Common myeloid progenitor, CD34-positive (primary cell): ENCODE data around the gene SUMO3.
A peak's percentile ranks its signal among the peaks of the same experiment; 100 is the strongest.

Experiments used
- CTCF ChIA-PET: fragments of 350-600 bp; sonication (Branson Sonifier 250); formaldehyde crosslinking; loops from one replicate; lab custom pipeline; 2021; ENCODE audit warnings: antibody characterized with exemption; lab: Charles Lee
- POLR2A ChIA-PET: fragments of 350-600 bp; sonication (Branson Sonifier 250); formaldehyde crosslinking; loops from one replicate; lab custom pipeline; 2021; ENCODE audit warnings: antibody characterized with exemption; lab: Charles Lee
- DNase-seq, 3 donors: peaks; one replicate each; pipeline versions ENCODE4 v3.0.0 to v3.0.0-alpha.2; 2013
- H3K27ac ChIP-seq, 2 experiments: 1 replicate in 1 of 2; 2 replicates in 1 of 2; pipeline ENCODE4 v1.7.0; 2013; ENCODE audit warnings: inconsistent platforms in 2 of 2, low read length in 2 of 2, mild to moderate bottlenecking in 2 of 2, low read depth in 1 of 2, moderate library complexity in 1 of 2; ENCODE audit not compliant: severe bottlenecking in 2 of 2, insufficient read depth in 1 of 2, poor library complexity in 1 of 2
- H3K27me3 ChIP-seq, 5 experiments: replicated peaks in 2 of 5; 1 replicate in 3 of 5; 2 replicates in 2 of 5; pipeline versions ENCODE4 v1.6.1 to v1.7.0; 2013; ENCODE audit warnings: low read length in 4 of 5, mild to moderate bottlenecking in 2 of 5, moderate library complexity in 2 of 5, inconsistent platforms in 1 of 5; ENCODE audit not compliant: insufficient read depth in 5 of 5, control insufficient read depth in 4 of 5
- H3K36me3 ChIP-seq, 4 experiments: 1 replicate in 2 of 4; 2 replicates in 2 of 4; pipeline versions ENCODE4 v1.6.1 to v1.7.0; 2013; ENCODE audit warnings: low read length in 3 of 4, control low read depth in 1 of 4, mild to moderate bottlenecking in 1 of 4; ENCODE audit not compliant: control insufficient read depth in 4 of 4, insufficient read depth in 4 of 4
- H3K4me1 ChIP-seq, 4 experiments: 1 replicate in 3 of 4; 2 replicates in 1 of 4; pipeline versions ENCODE4 v1.6.1 to v1.7.1; 2013; ENCODE audit warnings: low read length in 3 of 4, mild to moderate bottlenecking in 3 of 4, control low read depth in 1 of 4, inconsistent platforms in 1 of 4, moderate library complexity in 1 of 4; ENCODE audit not compliant: control insufficient read depth in 4 of 4, insufficient read depth in 4 of 4; ENCODE audit errors: control extremely low read depth in 1 of 4
- H3K4me3 ChIP-seq, 7 experiments: 1 replicate in 4 of 7; 2 replicates in 3 of 7; pipeline versions ENCODE4 v1.5.1 to v1.7.0; 2013; ENCODE audit warnings: mild to moderate bottlenecking in 7 of 7, low read length in 6 of 7, moderate library complexity in 6 of 7, inconsistent platforms in 2 of 7, low read depth in 2 of 7, control low read depth in 1 of 7; ENCODE audit not compliant: insufficient read depth in 4 of 7, control insufficient read depth in 1 of 7; ENCODE audit errors: extremely low read depth in 1 of 7
- H3K9me3 ChIP-seq, 5 experiments: 1 replicate in 4 of 5; 2 replicates in 1 of 5; pipeline versions ENCODE4 v1.6.1 to v1.7.1; 2013; ENCODE audit warnings: low read length in 4 of 5, mild to moderate bottlenecking in 2 of 5, inconsistent platforms in 1 of 5, low read depth in 1 of 5, moderate library complexity in 1 of 5; ENCODE audit not compliant: control insufficient read depth in 4 of 5, insufficient read depth in 2 of 5; ENCODE audit errors: control extremely low read depth in 1 of 5
- WGBS: methylation state at CpG from one replicate; pipeline ENCODE4 v1.1.5; 2013; ENCODE audit not compliant: insufficient coverage; 5-methylcytosine and 5-hydroxymethylcytosine counted together

Gene SUMO3

DNA sequence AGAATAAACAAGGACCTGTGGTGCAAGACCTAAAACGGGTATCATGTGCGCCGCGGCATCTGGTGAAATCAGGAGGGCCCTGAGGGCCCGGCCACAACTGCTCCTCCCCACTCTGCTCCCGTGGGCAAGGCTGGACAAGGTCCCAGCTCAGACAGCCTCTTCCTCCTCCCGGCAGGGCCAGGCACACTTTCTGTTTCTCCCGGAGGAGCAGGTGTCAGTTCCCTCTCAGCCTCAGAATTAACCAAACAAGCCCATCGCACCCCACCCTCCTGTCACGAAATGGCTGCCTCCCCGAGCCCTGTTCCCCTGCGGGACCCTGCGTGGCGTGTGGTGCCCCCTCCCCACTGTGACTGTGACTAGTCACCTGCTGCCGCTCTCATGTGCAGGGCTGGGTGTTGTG, 40.4 kb upstream of the SUMO3 start:
- ChIA-PET CTCF (interaction anchor here (1.2 kb wide), 2 partner anchors 11 to 92 kb away, joined by 3 to 4 read pairs; no protein-coding TSS in a partner anchor), POLR2A (no interaction called here)
- DNase-seq = no peak
- Histone ChIP-seq H3K36me3 (peaks cover 11 to 83% (median 57%) of the 10 kb centered on the region in 4 experiments), H3K4me1 (peaks cover 0 to 41% (median 20%) of the 10 kb centered on the region in 4 experiments), H3K9me3 (no peaks in the 10 kb centered on the region), H3K4me3 (no peak overlapping the region), H3K27me3 (no peaks in the 10 kb centered on the region), H3K27ac (no peak overlapping the region)
- 88% methylated on average over 15 of the region's 15 CpGs for WGBS

DNA sequence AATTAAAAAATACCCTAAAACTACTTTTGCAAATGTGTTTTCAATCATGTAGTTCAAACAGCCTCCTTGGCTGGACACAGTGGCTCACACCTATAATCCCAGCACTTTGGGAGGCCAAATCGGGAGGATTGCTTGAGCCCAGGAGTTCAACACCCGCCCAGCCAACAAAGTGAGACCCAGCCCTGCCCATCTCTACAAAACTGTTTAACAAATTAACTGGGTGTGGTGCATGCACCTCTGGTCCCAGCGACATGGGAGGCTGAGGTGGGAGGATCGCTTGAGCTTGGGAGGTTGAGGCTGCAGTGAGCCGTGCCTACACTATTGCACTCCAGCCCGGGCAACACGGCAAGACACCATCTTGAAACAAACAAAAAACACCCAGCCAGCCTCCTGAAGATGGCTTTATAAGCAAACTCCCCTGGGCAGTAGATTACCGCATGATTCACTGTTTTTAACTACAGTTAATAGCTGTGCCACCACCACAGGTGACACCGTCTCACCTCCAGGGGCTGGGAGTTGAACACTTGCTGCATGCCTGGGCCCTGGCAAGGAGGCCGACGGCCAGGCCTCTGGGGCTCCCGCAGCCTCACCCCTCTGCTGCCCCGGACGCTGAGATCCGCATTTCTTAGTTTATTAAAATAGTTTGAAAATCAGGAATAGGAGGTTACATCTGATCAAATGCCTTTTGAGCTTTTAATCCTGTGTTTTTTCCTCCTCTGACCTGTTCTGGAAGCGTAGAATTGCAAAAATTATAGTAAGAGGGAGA, 39.4 kb upstream of the SUMO3 start:
- WGBS = 100% methylated on average over 11 of the region's 16 CpGs
- H3K9me3 ChIP-seq = no peaks in the 10 kb centered on the region
- no peak for DNase-seq
- no peak overlapping the region for H3K4me3 ChIP-seq
- ChIA-PET CTCF (interaction anchor here (0.9 to 1.2 kb wide), 3 partner anchors 12 to 93 kb away, joined by 3 to 4 read pairs (median 3); no protein-coding TSS in a partner anchor), POLR2A (no interaction called here)
- H3K27ac ChIP-seq = no peak overlapping the region
- H3K4me1 ChIP-seq = peaks cover 0 to 50% (median 23%) of the 10 kb centered on the region in 4 experiments
- no peaks in the 10 kb centered on the region for H3K27me3 ChIP-seq
- peaks cover 13 to 80% (median 59%) of the 10 kb centered on the region in 4 experiments for H3K36me3 ChIP-seq

DNA sequence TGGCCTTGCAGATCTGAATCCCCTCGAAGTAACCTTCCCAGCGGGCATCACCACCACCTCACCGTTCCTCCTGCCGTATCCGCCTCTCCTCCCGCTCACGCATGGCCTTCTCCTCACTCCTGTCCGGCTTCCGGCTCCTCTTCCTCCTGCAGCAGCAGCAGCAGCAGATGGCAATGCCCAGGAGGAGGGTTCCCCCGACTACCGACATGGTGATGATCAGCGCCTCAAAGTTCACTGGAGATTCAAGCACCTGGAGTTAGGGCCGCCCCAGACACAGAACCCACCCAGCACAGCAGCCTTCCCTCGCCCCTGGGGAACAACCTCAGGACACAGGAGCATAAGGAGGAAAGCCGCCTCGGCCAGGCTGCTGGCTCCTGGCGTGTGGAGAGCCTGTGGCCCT, 38.3 kb upstream of the SUMO3 start:
- no peak for DNase-seq
- Histone ChIP-seq H3K4me3 (no peak overlapping the region), H3K27me3 (no peaks in the 10 kb centered on the region), H3K4me1 (peaks cover 6 to 61% (median 28%) of the 10 kb centered on the region in 4 experiments), H3K9me3 (no peaks in the 10 kb centered on the region), H3K27ac (no peak overlapping the region), H3K36me3 (peaks cover 12 to 77% (median 56%) of the 10 kb centered on the region in 4 experiments)
- POLR2A ChIA-PET = no interaction called here
- WGBS = 91% methylated on average over 13 of the region's 17 CpGs
- CTCF ChIA-PET = interaction anchor here (0.9 kb wide), 1 partner anchor 17 kb away, joined by 3 read pairs; no protein-coding TSS in a partner anchor

DNA sequence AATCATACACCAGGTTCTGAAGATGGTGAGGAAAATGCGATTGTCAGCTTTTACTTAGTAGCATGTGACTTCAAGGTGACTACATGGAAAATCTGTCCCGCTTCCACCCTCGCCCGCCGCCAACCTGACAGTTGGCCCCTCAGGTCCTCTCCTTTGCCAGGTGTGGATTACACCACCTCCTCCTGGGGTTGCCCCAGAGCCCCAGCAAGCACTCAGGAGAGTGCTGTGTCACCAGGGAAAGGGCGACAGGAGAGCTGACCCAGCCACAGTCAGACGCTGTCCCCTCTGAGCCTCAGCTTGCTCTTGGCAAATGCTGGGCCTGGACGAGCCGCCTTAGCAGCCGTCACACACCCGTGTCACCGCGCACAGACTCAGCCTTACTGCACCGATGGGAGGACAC, 37.7 kb upstream of the SUMO3 start:
- Histone ChIP-seq H3K9me3 (no peaks in the 10 kb centered on the region), H3K36me3 (peaks cover 13 to 80% (median 60%) of the 10 kb centered on the region in 4 experiments), H3K27me3 (no peaks in the 10 kb centered on the region), H3K4me1 (peaks cover 6 to 64% (median 30%) of the 10 kb centered on the region in 4 experiments), H3K27ac (peak overlapping the region in 1 of 2 experiments; percentile 78), H3K4me3 (no peak overlapping the region)
- POLR2A ChIA-PET = interaction anchor here (0.9 to 1.3 kb wide), 2 partner anchors 10 to 17 kb away, joined by 3 to 5 read pairs; no protein-coding TSS in a partner anchor
- CTCF ChIA-PET = interaction anchor here (0.8 to 1.8 kb wide), 12 partner anchors 9 to 80 kb away, joined by 3 to 8 read pairs (median 3); no protein-coding TSS in a partner anchor
- peak in 1 of 3 donors; percentile 19 for DNase-seq
- WGBS = 91% methylated on average over 12 of the region's 14 CpGs

DNA sequence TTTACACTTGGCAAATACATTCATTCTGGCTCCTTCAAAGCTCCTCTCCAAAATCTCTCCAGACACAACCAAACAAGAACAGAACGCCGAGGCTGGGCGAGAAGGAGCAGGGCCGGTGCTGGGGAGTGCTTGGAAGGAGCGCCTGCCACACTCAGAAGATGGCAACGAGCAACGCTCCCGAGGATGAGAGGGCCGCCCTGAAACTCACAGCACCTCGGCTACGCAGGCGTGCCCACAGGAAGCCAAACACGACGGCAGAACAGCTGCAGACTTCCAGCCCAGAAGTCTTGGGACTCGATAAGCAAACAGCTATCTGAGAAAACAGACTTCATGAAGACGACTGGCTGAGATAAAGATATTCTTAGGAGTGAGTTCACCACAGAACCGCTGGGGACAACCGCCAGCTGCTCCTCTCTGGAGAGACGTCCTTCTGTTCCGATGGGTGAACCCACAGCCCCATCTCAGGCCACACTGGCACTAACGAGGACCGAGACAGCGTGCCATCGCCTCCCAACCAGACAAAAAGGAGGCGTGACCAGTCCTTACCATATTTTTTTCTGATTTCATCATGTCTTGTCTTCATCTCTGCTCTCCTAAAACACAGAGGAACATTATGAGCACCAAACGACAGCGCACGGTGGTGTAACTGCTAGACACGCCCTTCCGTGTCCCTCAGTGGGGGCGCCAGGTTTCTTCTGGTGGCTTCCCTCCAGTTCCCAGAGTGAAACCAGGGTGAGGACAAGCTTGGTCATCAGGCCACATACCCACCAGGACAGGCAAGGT, 37.0 kb upstream of the SUMO3 start:
- peaks cover 11 to 83% (median 65%) of the 10 kb centered on the region in 4 experiments for H3K36me3 ChIP-seq
- ChIA-PET POLR2A (interaction anchor here (0.8 to 1.3 kb wide), 4 partner anchors 9 to 34 kb away, joined by 3 to 5 read pairs (median 3); no protein-coding TSS in a partner anchor), CTCF (interaction anchor here (0.8 to 1.8 kb wide), 16 partner anchors 9 to 80 kb away, joined by 3 to 8 read pairs (median 3); partner anchors contain the start of gene PTTG1IP)
- DNase-seq = peak; percentile 93 to 98 (median 95)
- H3K27ac ChIP-seq = peak overlapping the region in 1 of 2 experiments; percentile 78
- H3K4me3 ChIP-seq = no peak overlapping the region
- H3K27me3 ChIP-seq = no peaks in the 10 kb centered on the region
- peaks cover 6 to 68% (median 30%) of the 10 kb centered on the region in 4 experiments for H3K4me1 ChIP-seq
- H3K9me3 ChIP-seq = no peaks in the 10 kb centered on the region
- 44% methylated on average over 29 of the region's 31 CpGs for WGBS

DNA sequence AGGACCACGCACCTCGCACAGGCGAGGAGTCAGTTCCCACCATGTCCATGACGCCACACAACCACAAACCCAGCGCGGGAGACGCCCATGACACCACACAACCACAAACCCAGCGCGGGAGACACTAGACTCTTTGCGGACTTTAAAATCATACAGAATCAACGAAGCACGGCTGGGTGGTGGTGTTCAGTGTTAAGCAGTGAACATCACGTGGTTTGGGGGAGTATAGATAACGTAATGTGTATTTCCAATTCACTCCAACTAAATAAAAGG, 36.5 kb upstream of the SUMO3 start:
- WGBS = no CpG with 5 or more reads among the region's 14 CpGs
- ChIA-PET POLR2A (interaction anchor here (0.8 to 1.3 kb wide), 3 partner anchors 8 to 34 kb away, joined by 3 to 5 read pairs (median 3); no protein-coding TSS in a partner anchor), CTCF (interaction anchor here (0.8 to 1.8 kb wide), 10 partner anchors 13 to 81 kb away, joined by 3 to 8 read pairs (median 3); partner anchors contain the start of gene PTTG1IP)
- Histone ChIP-seq H3K4me1 (peaks cover 6 to 68% (median 30%) of the 10 kb centered on the region in 4 experiments), H3K36me3 (peaks cover 13 to 83% (median 66%) of the 10 kb centered on the region in 4 experiments), H3K4me3 (no peak overlapping the region), H3K27me3 (no peaks in the 10 kb centered on the region), H3K9me3 (no peaks in the 10 kb centered on the region), H3K27ac (peak overlapping the region in 1 of 2 experiments; percentile 78)
- peak in 2 of 3 donors; percentile 52 to 87 for DNase-seq
